ENCODE measurements around the gene CCDC183. TPM values are rescaled to one million over a fixed set of nuclear protein-coding genes. Genes with fewer than 3 reads are reported as not detected.

Gene CCDC183
- total RNA-seq, 1 experiment from 2014 or later, result 1.1 TPM

DNA sequence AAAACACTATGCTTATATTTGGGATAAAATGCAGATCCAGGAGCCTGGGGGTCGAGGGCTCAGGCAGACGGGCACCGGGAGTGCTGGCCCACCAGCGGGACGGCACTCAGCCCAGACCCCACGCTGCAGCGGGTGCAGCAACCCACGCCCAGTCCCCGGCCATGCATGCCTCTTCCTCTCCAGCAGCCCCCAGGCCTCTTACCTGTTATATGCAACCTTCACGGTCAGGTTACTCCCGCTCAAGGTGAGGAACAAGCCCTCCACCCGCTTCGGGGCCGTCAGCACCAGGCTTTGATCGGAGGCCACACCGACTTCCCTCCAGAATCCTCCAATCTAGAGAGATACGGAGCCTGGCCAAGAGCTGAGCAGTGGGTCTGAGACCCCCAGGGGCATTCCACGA lies 39.3 kb upstream of the CCDC183 start:
- Histone ChIP-seq H3K23ac (ENCODE audit: insufficient read length, low read depth, low read length) (no peak overlapping the region), H2AK5ac (ENCODE audit: insufficient read length, low read length) (no peak overlapping the region), H2AFZ (ENCODE audit: low read length) (no peak overlapping the region), H3K56ac (ENCODE audit: insufficient read length, low read depth, low read length) (no peak overlapping the region), H2BK12ac (ENCODE audit: insufficient read length, low read depth, low read length) (no peak overlapping the region), H4K20me1 (ENCODE audit: control insufficient read depth, insufficient read depth, insufficient read length) (no peaks in the 10 kb centered on the region), H3K4me1 (ENCODE audit: insufficient read depth, low read length) (no peaks in the 10 kb centered on the region), H3K27me3 (ENCODE audit: insufficient read depth, low read length) (no peaks in the 10 kb centered on the region), H2BK120ac (ENCODE audit: low read depth, low read length, poor library complexity, severe bottlenecking) (no peak overlapping the region), H3T11ph (ENCODE audit: low read length) (no peak overlapping the region), H2BK5ac (ENCODE audit: insufficient read length, low read length) (no peak overlapping the region), H3K79me1 (ENCODE audit: insufficient read depth, low read depth, low read length, poor library complexity, severe bottlenecking) (no peaks in the 10 kb centered on the region), H3K9me3 (ENCODE audit: control insufficient read depth, low read depth, low read length) (no peaks in the 10 kb centered on the region), H3K4me2 (ENCODE audit: insufficient read depth, insufficient read length, low read length) (no peak overlapping the region), H4K91ac (ENCODE audit: insufficient read length, low read depth, low read length) (no peak overlapping the region), H3K4ac (ENCODE audit: low read depth, low read length) (no peak overlapping the region), H4K8ac (replicated peaks; ENCODE audit: insufficient read length, low read depth, low read length) (no peak overlapping the region), H3K18ac (ENCODE audit: insufficient read length, low read depth, low read length) (no peak overlapping the region), H3K79me2 (ENCODE audit: insufficient read depth, low read length) (no peaks in the 10 kb centered on the region), H3K9ac (ENCODE audit: extremely low read depth, insufficient read length, low read length) (no peak overlapping the region), H3K23me2 (ENCODE audit: insufficient read length, low read depth, low read length, poor library complexity, severe bottlenecking) (no peaks in the 10 kb centered on the region), H2BK15ac (ENCODE audit: low read depth, low read length) (no peak overlapping the region), H4K5ac (ENCODE audit: insufficient read length, low read depth, low read length) (no peak overlapping the region), H3K14ac (ENCODE audit: insufficient read depth, low read length) (no peak overlapping the region), H3K27ac (ENCODE audit: insufficient read length, low read depth, low read length) (no peak overlapping the region), H2BK20ac (ENCODE audit: low read depth, low read length, poor library complexity, severe bottlenecking) (no peak overlapping the region)
- Mint-ChIP-seq H3K36me3 (ENCODE audit: insufficient read depth in 1 of 3, low read depth in 3 of 3) (peaks cover 2 to 15% (median 2%) of the 10 kb centered on the region in 3 experiments; a peak in 6 of 7 replicates), H3K27ac (no peak overlapping the region; a peak in 1 of 7 replicates), H3K4me1 (peaks cover 9 to 17% of the 10 kb centered on the region in 2 experiments; a peak in 3 of 4 replicates), H3K9me3 (peaks cover 16 to 19% of the 10 kb centered on the region in 2 experiments; a peak in 4 of 5 replicates), H3K27me3 (ENCODE audit: low read depth) (peaks cover 11% of the 10 kb centered on the region), H3K4me3 (no peak overlapping the region)
- TF ChIP-seq, protein P1, sequence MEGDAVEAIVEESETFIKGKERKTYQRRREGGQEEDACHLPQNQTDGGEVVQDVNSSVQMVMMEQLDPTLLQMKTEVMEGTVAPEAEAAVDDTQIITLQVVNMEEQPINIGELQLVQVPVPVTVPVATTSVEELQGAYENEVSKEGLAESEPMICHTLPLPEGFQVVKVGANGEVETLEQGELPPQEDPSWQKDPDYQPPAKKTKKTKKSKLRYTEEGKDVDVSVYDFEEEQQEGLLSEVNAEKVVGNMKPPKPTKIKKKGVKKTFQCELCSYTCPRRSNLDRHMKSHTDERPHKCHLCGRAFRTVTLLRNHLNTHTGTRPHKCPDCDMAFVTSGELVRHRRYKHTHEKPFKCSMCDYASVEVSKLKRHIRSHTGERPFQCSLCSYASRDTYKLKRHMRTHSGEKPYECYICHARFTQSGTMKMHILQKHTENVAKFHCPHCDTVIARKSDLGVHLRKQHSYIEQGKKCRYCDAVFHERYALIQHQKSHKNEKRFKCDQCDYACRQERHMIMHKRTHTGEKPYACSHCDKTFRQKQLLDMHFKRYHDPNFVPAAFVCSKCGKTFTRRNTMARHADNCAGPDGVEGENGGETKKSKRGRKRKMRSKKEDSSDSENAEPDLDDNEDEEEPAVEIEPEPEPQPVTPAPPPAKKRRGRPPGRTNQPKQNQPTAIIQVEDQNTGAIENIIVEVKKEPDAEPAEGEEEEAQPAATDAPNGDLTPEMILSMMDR (conservative IDR thresholded peaks at IDR 0.05), result no peak
- no CpG with 5 or more reads among the region's 18 CpGs for WGBS (ENCODE audit: extremely low coverage, insufficient read length, low lambda C conversion rate)
- no peak for DNase-seq
